ENCODE measurements around the gene SDR39U1.
"Not testable (repeated sequence)": the region's sequence is repeated elsewhere in the genome, so short reads cannot be mapped to it uniquely, and the experiment has no call there.

Gene SDR39U1

GRCh38 chr14:24442240-24443052, at the start of gene SDR39U1:
Gene SDR39U1 (minus strand): TSS chr14:24442776. CDS start chr14:24442769, 7 bp downstream.
- DNase-seq: peak; percentile 79 to 93 (median 88)

- DNase-seq: not testable (repeated sequence)
These were observed 49.2 kb upstream of the SDR39U1 start for GRCh38 chr14:24491586-24492408.

GRCh38 chr14:24483604-24484252, 41.2 kb upstream of the SDR39U1 start:
- no peak for DNase-seq

GRCh38 chr14:24482699-24483303, 40.2 kb upstream of the SDR39U1 start:
- DNase-seq: not testable (repeated sequence)

GRCh38 chr14:24481622-24482324, 39.2 kb upstream of the SDR39U1 start:
- DNase-seq: no peak

- DNase-seq: not testable (repeated sequence)
These were observed 37.4 kb upstream of the SDR39U1 start for GRCh38 chr14:24479999-24480398.

GRCh38 chr14:24475261-24475660, 32.7 kb upstream of the SDR39U1 start:
- no peak for DNase-seq

- DNase-seq: no peak
These were observed 30.6 kb upstream of the SDR39U1 start for GRCh38 chr14:24473211-24473610.

- DNase-seq: not testable (repeated sequence)
These were observed 27.9 kb upstream of the SDR39U1 start for GRCh38 chr14:24470450-24470849.

GRCh38 chr14:24465805-24466204, 23.2 kb upstream of the SDR39U1 start:
- DNase-seq: no peak

GRCh38 chr14:24465368-24465767, 22.8 kb upstream of the SDR39U1 start:
- DNase-seq: no peak

GRCh38 chr14:24463884-24464785, 21.6 kb upstream of the SDR39U1 start:
- no peak for DNase-seq

GRCh38 chr14:24463017-24463883, 20.7 kb upstream of the SDR39U1 start:
- DNase-seq: no peak

- no peak for DNase-seq
These were observed 18.8 kb upstream of the SDR39U1 start for GRCh38 chr14:24461336-24461735.

GRCh38 chr14:24459331-24459730, 16.8 kb upstream of the SDR39U1 start:
- no peak for DNase-seq

- DNase-seq: no peak
These were observed 16.2 kb upstream of the SDR39U1 start for GRCh38 chr14:24458736-24459135.

- no peak for DNase-seq
These were observed 14.4 kb upstream of the SDR39U1 start for GRCh38 chr14:24456980-24457379.

- DNase-seq: not testable (repeated sequence)
These were observed 8.3 kb upstream of the SDR39U1 start for GRCh38 chr14:24450828-24451227.

GRCh38 chr14:24443053-24443665, 583 bp upstream of the SDR39U1 start:
- DNase-seq: no peak

- no peak for DNase-seq
These were observed 704 bp downstream of the SDR39U1 start for GRCh38 chr14:24441904-24442239.
